Measurements from ENCODE around the gene FBXO34. TPM values are rescaled to one million over a fixed set of nuclear protein-coding genes. Genes with fewer than 3 reads are reported as not detected.

The FBXO34 gene
- total and polyA plus RNA-seq, 9 of the 15 experiments (the other 6 are each of a cell fraction or from before 2014, with no cell fraction given), result 6.3 to 24.9 (median 16.2) TPM

- no peak overlapping the region for H3K4me3 ChIP-seq
- H3K9ac ChIP-seq (ENCODE audit: insufficient read depth in 1 of 2, low read depth in 2 of 2, low read length in 2 of 2), result no peak overlapping the region
- FAIRE-seq (no peak), DNase-seq (ENCODE audit: extremely low read depth in 1 of 4, low spot score in 3 of 4) (no peak), ATAC-seq (no peak)
- no peaks in the 10 kb centered on the region for H3K36me3 ChIP-seq (ENCODE audit: control insufficient read depth, insufficient read depth, low read length)
- H3K79me2 ChIP-seq (ENCODE audit: control insufficient read depth, insufficient read depth, low read length), result no peaks in the 10 kb centered on the region
- no peaks in the 10 kb centered on the region for H3K9me3 ChIP-seq (replicated peaks; ENCODE audit: control insufficient read depth, insufficient read depth, low read depth, low read length)
- no peaks in the 10 kb centered on the region for H4K20me1 ChIP-seq (replicated peaks; ENCODE audit: control insufficient read depth, insufficient read depth, low read length)
- H2AFZ ChIP-seq (ENCODE audit: low read depth, low read length), result no peak overlapping the region
- intact Hi-C loops (cut with micrococcal nuclease) (no loop called here), in situ Hi-C loops (cut with MboI) (no loop called here)
- H3K27me3 ChIP-seq (ENCODE audit: control insufficient read depth in 2 of 2, insufficient read depth in 2 of 2, low read length in 2 of 2), result peaks cover 0 to 3% of the 10 kb centered on the region in 2 experiments; a peak in 2 of 5 replicates
- WGBS (ENCODE audit: insufficient coverage, low coverage, missing lambda C conversion rate), result 8% methylated on average over 4 of the region's 4 CpGs
- no TSS peak for BruUV-seq (replicated peaks)
- no peak overlapping the region for H3K27ac ChIP-seq (ENCODE audit: extremely low read depth, low read depth, low read length)
- ChIA-PET POLR2A (no interaction called here), CTCF (ENCODE audit: low intra/inter-chr PET ratio) (no interaction called here)
- no peaks in the 10 kb centered on the region for H3K9me1 ChIP-seq (ENCODE audit: control insufficient read depth, insufficient read depth, low read length)
- peaks cover 0 to 3% of the 10 kb centered on the region in 2 experiments; a peak in 2 of 5 replicates for H3K4me1 ChIP-seq (replicated peaks in 1 of 2; ENCODE audit: control insufficient read depth in 2 of 2, insufficient read depth in 2 of 2, low read length in 2 of 2)
- H3K4me2 ChIP-seq (ENCODE audit: insufficient read depth, low read length), result no peak overlapping the region
- TF ChIP-seq TCF3 (CRISPR knock-in tag; IDR thresholded peaks at IDR 0.05) (no peak), E2F6 (IDR thresholded peaks at IDR 0.05; ENCODE audit: borderline replicate concordance in 1 of 2, extremely low read depth in 1 of 2, insufficient read depth in 1 of 2, insufficient read length in 1 of 2, low read depth in 1 of 2, low read length in 1 of 2, poor library complexity in 1 of 2, severe bottlenecking in 1 of 2) (no peak), TOE1 (IDR thresholded peaks at IDR 0.05; ENCODE audit: borderline replicate concordance) (no peak), TOE1 (CRISPR knock-in tag; IDR thresholded peaks at IDR 0.05; ENCODE audit: borderline replicate concordance, low read depth) (no peak), SMARCA5 (IDR thresholded peaks at IDR 0.05) (no peak), DDX20 (tag; IDR thresholded peaks at IDR 0.05; ENCODE audit: low read depth) (no peak), AFF1 (IDR thresholded peaks at IDR 0.05; ENCODE audit: low read depth in 1 of 2, partially characterized antibody in 2 of 2) (no peak), HNRNPLL (IDR thresholded peaks at IDR 0.05; ENCODE audit: low read depth, low read length, poor library complexity, severe bottlenecking) (no peak), MTA2 (IDR thresholded peaks at IDR 0.05; ENCODE audit: low read depth) (no peak), MIER1 (IDR thresholded peaks at IDR 0.05; ENCODE audit: low read depth) (no peak), CBX2 (IDR thresholded peaks at IDR 0.05; ENCODE audit: insufficient read depth, low read length, poor library complexity, severe bottlenecking) (no peak), PTRF (tag; IDR thresholded peaks at IDR 0.05) (no peak), USF2 (CRISPR knock-in tag; IDR thresholded peaks at IDR 0.05) (no peak), NFRKB (IDR thresholded peaks at IDR 0.05; ENCODE audit: low read depth) (no peak), RAD51 (IDR thresholded peaks at IDR 0.05; ENCODE audit: borderline replicate concordance, low read depth) (no peak), ZNF124 (CRISPR knock-in tag; IDR thresholded peaks at IDR 0.05) (no peak), ZZZ3 (IDR thresholded peaks at IDR 0.05) (no peak), C11orf30 (IDR thresholded peaks at IDR 0.05; ENCODE audit: low read depth) (no peak), TRIM24 (IDR thresholded peaks at IDR 0.05) (no peak)
Measured at GRCh38 chr14:55241673-55242072, 29.5 kb upstream of the FBXO34 start.
